Stimulated activated CD8-positive, alpha-beta memory T cell treated with anti-CD3 and anti-CD28 coated beads, Interleukin-15, amount 100 ng/mL, for 1 hour (primary cell): Measurements from ENCODE around the gene NEU1.
"Not testable (repeated sequence)": the region's sequence is repeated elsewhere in the genome, so short reads cannot be mapped to it uniquely, and the experiment has no call there.

ENCODE experiments used
- DNase-seq: peaks from one replicate; pipeline ENCODE4 v3.0.0-alpha.2; 2020; ENCODE audit warnings: low read depth

The NEU1 gene

DNA sequence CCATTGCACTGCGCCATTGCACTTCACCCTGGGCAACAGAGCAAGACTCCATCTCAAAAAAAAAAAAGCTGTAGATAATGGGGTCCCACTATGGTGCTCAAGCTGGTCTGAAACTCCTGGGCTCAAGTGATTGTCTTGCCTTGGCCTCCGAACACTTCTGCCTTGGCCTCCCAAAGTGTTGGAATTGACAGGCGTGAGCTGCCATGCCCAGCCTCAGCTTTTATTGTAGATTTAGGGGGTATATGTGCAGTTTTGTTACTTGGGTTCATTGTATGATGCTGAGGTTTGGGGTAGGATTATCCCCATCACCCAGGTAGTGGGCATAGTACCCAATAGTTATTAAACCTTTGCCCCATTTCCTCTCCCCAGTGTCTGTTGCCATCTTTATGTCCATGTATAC lies 23.7 kb downstream of the NEU1 start:
- no peak for DNase-seq

DNA sequence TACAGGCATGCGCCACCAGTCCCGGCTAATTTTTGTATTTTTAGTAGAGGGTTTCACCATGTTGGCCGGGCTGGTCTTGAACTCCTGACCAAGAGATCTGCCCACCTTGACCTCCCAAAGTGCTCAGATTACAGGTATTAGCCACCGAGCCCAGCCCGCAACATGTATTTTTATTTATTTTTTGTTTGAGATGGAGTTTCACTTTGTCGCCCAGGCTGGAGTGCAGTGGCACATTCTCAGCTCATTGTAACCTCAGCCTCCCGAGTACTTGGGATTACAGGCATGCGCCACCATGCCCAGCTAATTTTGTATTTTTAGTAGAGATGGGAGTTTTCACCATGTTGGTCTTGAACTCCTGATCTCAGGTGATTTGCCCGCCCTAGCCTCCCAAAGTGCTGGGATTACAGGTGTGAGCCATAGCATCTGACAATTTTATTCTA lies 24.5 kb downstream of the NEU1 start:
- DNase-seq: not testable (repeated sequence)

DNA sequence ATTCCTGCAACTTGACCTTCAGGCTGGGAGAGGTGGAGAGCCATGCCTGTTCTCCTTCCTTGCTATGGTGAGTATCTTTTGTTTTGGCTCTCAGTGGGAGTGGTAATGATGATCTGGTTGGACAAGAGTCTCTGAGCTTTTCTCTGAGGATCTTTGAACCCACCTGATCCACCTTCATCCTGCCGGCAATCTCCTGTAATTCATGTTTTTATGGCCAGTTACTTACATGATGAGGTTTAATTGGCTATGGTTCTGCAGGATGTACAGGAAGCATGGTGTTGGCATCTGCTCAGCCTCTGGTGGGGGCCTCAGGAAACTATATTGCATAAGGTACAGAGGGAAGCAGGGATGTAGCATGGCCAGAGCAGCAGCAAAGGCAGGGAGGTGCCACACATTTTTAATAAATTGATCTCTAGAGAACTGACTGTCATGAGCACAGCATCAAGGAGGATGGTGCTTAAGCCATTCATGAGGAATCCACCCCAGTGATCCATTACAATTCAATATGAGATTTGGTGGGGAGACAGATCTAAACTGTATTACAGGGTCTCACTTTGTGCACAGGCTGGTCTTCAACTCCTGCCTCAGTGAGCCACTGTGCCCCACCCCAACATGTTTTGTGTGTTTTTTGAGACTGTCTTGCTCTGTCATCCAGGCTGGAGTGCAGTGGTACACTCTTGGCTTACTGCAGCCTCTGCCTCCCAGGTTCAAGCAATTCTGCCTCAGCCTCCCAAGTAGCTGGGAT lies 25.1 kb downstream of the NEU1 start:
- no peak for DNase-seq

DNA sequence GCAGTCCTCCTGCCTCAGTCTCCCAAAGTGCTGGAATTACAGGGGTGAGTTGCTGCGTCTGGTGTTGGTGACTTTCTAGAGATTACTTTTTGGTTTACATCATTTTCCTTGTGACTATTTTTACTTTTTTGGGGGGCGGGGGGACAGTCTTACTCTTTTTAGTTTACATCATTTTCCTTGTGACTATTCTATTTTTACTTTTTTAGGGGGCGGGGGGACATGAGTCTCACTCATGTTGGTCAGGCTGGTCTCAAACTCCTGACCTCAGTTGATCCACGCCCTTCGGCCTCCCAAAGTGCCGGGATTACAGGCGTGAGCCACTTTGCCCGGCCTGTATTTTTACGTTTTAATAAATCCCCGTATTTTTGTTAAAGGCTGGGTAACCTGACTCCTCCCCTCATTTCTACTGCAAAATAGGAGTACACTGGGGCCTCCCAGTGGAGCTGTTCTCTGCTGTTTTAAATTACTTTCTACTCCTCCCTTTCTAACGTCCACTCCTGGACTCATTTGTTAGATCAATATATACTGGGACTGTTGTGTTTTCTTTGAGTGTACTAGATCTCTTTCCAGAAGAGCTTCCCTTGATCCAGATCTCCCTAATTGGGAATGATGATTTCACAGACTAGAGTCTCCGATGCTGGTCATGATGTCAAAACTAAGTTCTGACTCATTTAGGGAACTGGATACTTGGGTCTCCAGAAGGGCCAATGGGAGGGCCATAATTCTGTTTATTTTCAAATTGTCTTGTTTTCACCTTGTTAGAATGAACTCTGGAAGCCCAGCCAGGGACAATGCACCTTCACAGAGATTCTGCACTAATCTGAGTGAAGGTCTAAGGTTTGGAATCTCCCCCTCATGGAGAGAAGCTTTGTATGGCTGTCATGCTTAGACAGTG lies 25.9 kb downstream of the NEU1 start:
- no peak for DNase-seq

DNA sequence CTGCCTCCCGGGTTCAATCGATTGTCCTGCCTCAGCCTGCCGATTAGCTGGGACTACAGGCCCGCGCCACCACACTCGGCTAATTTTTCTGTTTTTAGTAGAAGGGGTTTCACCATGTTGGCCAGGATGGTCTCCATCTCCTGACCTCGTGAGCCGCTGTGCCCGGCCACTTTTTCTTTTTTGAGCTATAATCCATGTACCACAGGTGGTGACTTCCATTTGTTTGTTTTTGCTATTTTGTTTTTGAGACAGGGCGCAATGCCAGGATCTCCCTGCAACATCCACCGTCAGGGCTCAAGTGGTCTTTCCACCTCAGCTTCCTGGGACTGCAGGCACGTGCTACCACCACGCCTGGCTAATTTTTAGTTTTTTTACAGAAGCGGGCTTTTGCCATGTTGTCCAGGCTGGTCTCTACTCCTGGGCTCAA lies 26.6 kb downstream of the NEU1 start:
- DNase-seq: no peak

DNA sequence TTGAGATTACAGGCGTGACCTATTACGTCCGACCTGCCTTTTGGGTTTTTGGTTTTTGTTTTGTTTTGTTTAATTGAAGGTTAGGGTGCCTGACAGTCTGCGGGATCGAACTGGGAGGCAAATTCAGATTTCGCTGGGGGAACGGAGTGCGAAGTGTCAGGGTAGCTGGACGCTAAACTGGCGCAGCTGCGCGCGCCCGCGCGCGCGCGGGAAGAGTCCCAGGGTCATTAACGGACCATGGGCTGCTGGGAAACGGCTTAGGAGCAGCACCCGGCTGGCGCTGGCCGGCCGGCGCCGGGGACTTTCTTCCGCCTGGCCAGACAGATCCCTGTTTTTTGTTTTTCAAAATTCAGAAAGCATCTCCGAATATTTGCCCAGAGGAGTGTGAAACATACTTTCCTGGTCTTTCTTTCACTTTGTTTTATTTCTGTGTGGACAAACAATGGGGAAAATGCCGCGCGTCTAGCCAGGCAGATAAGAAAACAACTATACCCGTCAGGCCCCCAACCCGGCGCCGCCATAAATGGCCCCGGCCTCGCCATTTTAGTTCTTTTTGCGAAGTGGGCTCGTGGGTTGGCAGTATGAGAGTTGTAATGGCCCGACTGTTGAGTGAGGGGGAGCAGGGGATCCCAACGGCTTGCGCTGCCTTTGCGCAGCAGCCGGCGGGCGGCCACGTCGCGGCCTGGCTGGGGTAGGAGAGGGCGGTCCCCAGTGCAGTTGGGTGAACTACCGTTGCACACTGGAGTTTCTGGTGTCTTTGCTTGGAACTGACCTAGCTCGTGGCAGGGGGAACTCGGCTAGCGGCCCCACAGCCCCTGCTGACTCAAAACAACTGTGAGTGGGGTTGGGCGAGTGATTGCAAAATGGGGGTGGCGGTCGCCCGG lies 28.0 kb downstream of the NEU1 start:
- DNase-seq: peak; percentile 71

DNA sequence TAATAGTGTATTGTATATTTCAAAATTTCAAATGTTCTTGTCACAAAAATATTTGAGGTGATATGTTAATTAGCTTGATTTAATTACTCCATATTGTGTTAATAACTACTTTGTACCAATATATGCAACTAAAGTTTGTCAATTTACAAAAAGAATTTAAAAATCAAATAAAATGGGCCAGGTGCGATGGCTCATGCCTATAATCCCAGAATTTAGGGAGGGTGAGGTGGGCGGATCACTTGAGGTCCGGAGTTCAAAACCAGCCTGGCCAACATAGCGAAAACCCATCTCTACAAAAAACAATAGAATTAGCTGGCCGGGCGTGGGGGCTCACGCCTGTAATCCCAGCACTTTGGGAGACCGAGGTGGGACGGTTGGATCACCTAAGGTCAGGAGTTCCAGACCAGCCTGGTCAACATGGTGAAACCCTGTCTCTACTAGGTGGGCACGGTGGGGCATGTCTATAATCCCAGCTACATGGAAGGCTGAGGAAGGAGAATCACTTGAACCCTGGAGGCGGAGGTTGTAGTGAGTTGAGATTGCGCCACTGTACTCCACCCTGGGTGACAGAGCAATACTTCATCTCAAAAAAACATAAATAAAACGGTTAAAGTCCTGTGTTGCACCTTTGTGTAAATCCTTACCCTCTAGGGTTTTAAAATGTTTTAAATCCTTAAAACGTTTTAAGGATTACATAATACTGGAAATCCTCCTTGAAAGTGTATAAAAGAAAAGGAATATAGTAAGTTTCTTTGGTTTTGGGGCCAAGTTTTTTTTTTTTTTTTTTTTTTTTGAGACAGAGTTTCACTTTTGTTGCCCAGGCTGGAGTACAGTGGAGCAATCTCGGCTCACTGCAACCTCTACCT lies 31.0 kb downstream of the NEU1 start:
- no peak for DNase-seq

DNA sequence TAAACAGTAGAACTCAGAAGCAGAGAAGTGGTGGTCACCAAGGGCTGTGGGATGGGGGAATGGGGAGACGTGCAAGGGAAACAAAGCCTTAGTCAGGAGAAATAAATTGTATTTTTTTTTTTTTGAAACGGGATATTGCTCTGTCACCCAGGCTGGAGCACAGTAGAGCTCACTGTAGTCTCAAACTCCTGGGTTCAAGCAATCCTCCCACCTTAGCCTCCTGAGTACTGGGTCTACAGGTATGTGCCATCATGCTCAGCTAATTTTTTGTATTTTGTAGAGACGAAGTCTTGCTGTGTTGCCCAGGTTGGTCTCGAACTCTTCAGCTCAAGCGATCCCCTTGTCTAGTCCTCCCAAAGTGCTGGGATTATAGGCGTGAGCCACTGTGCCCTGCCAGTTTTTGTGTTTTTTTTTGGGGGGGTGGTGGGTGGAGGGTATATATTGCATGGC lies 31.7 kb downstream of the NEU1 start:
- DNase-seq: no peak

DNA sequence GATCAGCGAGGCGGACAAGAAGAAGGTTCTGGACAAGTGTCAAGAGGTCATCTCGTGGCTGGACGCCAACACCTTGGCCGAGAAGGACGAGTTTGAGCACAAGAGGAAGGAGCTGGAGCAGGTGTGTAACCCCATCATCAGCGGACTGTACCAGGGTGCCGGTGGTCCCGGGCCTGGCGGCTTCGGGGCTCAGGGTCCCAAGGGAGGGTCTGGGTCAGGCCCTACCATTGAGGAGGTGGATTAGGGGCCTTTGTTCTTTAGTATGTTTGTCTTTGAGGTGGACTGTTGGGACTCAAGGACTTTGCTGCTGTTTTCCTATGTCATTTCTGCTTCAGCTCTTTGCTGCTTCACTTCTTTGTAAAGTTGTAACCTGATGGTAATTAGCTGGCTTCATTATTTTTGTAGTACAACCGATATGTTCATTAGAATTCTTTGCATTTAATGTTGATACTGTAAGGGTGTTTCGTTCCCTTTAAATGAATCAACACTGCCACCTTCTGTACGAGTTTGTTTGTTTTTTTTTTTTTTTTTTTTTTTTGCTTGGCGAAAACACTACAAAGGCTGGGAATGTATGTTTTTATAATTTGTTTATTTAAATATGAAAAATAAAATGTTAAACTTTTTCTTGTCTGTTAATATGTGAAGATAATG lies 32.9 kb downstream of the NEU1 start:
- DNase-seq: no peak

DNA sequence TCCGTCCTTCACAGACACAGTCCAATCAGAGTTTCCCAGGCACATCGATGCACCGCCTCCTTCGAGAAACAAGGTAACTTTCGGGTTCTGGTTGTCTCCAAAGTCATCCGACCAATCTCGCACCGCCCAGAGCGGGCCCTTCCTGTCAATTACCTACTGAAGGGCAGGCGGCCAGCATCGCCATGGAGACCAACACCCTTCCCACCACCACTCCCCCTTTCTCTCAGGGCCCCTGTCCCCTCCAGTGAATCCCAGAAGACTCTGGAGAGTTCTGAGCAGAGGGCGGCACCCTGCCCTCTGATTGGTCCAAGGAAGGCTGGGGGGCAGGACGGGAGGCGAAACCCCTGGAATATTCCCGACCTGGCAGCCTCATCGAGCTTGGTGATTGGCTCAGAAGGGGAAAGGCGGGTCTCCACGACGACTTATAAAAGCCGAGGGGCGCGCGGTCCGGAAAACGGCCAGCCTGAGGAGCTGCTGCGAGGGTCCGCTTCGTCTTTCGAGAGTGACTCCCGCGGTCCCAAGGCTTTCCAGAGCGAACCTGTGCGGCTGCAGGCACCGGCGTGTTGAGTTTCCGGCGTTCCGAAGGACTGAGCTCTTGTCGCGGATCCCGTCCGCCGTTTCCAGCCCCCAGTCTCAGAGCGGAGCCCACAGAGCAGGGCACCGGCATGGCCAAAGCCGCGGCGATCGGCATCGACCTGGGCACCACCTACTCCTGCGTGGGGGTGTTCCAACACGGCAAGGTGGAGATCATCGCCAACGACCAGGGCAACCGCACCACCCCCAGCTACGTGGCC lies 35.1 kb downstream of the NEU1 start, which contains the start of gene HSPA1B:
Gene HSPA1B (plus strand): TSS at position 453 of the 794 bp plus-strand sequence. CDS start 213 bp downstream, at position 666.
- DNase-seq: peak; percentile 81

DNA sequence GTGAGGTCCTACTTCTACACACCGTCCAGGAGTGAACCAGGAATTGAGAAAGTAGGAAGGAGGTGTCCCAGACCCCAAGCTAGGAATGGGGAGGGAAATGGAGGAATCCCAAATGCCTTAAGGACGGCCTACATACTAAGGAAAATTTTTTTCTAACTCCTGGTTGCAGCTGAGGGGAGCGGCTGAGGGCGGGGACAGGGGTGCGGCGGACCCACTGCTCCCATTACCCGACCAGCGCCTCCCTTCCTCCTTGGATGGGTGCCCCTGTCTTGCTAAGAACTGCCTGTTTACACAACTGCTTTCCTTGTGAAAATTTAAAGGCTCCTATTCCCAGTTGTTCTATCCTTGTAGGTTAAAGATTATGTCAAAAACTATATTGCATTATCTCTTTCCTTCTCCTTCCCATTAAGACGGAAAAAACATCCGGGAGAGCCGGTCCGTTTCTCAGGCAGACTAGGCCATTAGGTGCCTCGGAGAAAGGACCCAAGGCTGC lies 35.8 kb downstream of the NEU1 start:
- no peak for DNase-seq

DNA sequence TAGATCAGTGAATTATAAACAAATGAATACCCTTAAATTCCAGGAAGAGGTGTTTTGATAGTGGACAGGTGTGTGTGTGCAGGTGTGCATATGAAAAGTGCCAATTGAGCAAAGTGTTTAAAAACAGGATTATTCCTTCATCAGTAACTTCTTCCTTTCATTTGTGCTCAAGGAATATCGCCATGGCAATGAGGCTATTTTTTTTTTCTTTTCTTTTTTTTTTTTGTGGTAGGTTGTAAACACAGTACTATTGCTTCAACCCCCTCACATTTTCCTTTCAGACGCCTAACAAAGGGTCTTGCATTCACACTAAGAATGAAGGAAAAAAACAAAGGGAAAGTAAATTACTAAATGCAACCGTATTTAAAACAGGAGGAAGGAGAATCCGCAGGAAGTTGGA lies 37.1 kb downstream of the NEU1 start:
- DNase-seq: no peak

DNA sequence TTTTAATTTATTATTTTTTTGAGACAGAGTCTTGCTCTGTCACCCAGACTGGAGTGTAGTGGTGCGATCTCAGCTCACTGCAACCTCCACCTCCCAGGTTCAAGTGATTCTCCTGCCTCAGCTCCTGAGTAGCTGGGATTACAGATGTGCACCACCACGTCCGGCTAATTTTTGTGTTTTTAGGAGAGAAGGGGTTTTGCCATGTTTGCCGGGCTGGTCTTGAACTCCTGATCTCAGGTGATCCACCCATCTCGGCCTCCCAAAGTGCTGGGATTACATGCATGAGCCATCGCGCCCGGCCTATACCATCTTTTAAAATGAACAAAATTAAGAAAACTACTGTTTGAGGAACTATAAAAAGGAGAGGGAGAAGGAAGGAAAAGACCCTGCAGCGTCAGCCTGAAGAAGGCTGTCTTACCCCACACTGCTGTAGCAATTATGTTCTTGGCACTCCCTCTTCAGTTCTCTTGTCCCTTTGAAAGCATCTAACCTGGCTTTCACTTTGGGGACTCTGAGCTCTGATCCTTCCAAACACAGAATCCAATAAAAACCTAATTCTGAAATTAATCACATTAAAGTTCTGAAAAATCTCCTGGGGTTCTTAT lies 38.9 kb downstream of the NEU1 start:
- DNase-seq: not testable (repeated sequence)

DNA sequence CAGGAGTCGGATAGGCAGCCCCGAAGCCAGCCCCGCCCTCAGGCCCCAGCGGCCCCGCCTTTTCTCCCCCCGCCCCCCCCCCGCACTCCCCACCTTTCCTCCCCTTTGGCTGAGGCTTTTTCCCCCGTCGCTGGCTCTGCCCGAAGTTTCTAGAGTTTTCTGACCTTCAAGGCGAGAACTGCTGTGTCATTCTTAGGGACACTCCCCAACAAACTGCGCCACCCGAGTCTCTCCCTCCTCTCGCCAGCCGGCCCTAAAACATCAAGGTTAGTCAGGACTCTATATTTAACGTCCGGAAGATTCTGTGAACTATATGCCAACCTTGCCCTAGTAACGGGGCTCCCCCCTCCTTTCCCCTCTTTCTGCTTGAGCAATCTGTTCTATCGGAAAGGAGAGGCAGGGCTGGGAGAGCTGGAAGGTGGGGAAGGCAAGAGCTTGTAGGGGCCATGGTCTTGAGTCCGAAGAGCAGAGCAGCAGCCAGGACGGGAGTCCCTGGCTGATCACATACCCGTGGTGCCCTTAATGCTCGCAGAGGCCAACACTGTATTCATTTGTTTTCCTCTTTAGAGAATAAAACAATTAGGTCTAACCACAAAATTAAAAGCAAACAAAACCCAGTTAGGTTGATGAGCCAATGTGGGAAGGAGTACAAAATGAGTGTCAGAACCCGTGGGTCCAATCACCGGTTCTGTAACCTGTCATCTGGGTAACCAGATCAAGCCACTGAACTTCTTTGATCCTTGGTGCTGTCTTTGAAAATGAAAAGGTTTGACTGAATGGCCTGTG lies 40.4 kb downstream of the NEU1 start:
- DNase-seq: peak; percentile 41

DNA sequence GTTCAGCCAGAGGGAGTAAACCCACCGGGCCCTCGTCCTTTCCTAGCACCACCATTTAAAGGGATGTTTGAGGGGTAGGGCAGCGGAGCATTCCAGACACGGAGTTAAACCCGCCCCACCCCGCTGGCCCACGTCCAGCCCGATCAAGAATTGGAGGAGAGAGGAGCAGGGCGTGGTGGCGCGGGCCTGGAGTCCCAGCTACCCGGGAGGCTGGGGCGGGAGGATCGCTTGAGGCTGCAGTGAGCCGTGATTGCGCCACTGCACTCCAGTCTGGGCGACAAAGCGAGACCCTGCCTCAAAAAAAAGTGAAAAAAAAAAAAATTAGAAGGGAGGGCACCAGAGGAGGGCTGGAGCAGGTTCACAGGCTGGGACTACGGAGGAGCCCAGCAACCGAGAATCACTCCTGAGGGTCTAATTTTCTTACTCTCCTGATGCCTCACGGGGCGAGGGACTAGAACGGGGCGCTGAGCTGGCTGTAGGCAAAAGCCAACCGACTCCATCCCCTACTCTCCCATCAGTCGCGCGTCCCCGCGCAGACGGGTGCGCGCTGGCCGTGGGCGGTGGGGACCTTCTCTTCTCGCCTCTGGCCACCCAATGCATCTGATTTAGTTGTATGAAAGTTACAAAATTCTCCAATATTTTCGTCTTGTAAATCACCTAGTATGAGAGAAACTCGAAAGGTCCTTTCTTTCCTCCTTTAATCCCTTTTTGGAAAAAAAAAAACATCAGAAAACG lies 41.2 kb downstream of the NEU1 start:
- DNase-seq: no peak

DNA sequence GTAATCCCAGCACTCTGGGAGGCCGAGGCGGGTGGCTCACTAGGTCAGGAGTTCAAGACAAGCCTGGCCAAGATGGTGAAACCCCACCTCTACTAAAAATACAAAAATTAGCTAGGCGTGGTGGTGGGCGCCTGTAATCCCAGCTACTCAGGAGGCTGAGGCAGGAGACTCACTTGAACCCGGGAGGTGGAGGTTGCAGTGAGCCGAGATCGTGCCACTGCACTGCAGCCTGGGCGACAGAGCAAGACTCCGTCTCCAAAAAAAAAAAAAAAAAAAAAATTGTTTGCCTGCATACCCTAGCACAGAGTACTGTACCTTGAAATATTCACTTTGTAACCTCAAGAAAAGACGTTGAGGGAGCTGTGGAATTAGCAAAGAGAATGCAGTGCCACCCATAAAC lies 42.2 kb downstream of the NEU1 start:
- not testable (repeated sequence) for DNase-seq

DNA sequence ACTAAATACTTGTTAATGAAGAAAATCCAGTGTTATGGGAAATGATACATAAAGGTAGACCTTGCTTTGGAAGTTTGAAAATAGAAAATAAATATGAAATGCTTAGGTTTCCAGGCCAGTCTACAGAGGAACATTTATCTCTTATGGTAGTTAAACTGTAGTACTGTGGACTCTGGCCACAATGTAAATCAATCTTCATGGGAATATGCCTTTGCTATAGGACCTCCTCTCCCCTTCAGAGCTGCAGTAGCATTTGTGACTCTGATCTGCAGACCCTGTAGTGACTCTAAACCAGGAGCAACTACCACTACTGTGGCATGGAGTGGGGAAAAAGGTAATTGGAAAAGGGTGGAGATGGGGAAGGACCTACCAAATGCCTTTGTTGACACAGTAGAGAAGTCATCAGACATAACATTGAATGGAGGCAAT lies 42.7 kb downstream of the NEU1 start:
- no peak for DNase-seq
